Activated CD4-positive, CD25-positive, alpha-beta regulatory T cell treated with anti-CD3 and anti-CD28 coated beads, Interleukin-2, amount 50 U/mL, for 72 hours (primary cell): ENCODE measurements around the gene PERCC1.
"Not testable (repeated sequence)": the region's sequence is repeated elsewhere in the genome, so short reads cannot be mapped to it uniquely, and the experiment has no call there.

Experiments
- DNase-seq: peaks from one replicate; pipeline ENCODE4 v3.0.0; 2021

Gene PERCC1

GRCh38 chr16:1470481-1471251 is 39.8 kb downstream of the PERCC1 start:
- DNase-seq = no peak

- no peak for DNase-seq
Measured at GRCh38 chr16:1471569-1472194, 40.8 kb downstream of the PERCC1 start.

- no peak for DNase-seq
Measured at GRCh38 chr16:1472974-1473373, 42.1 kb downstream of the PERCC1 start.

GRCh38 chr16:1474082-1474795 is 43.4 kb downstream of the PERCC1 start:
- no peak for DNase-seq

GRCh38 chr16:1474796-1475551 is 44.1 kb downstream of the PERCC1 start, which contains the start of gene CLCN7:
CLCN7 (minus strand) TSS chr16:1475028; CDS start chr16:1474974, 54 bp downstream.
- DNase-seq = peak; percentile 92

GRCh38 chr16:1475552-1476114 is 44.8 kb downstream of the PERCC1 start:
- peak; percentile 40 for DNase-seq

- DNase-seq = no peak
Measured at GRCh38 chr16:1477033-1477432, 46.2 kb downstream of the PERCC1 start.

- not testable (repeated sequence) for DNase-seq
Measured at GRCh38 chr16:1478937-1479336, 48.1 kb downstream of the PERCC1 start.

- no peak for DNase-seq
Measured at GRCh38 chr16:1481906-1482835, 51.3 kb downstream of the PERCC1 start.
